Measurements from ENCODE around the gene TROAP.
"Not testable (repeated sequence)": the region's sequence is repeated elsewhere in the genome, so short reads cannot be mapped to it uniquely, and the experiment has no call there.

The TROAP gene, protein sequence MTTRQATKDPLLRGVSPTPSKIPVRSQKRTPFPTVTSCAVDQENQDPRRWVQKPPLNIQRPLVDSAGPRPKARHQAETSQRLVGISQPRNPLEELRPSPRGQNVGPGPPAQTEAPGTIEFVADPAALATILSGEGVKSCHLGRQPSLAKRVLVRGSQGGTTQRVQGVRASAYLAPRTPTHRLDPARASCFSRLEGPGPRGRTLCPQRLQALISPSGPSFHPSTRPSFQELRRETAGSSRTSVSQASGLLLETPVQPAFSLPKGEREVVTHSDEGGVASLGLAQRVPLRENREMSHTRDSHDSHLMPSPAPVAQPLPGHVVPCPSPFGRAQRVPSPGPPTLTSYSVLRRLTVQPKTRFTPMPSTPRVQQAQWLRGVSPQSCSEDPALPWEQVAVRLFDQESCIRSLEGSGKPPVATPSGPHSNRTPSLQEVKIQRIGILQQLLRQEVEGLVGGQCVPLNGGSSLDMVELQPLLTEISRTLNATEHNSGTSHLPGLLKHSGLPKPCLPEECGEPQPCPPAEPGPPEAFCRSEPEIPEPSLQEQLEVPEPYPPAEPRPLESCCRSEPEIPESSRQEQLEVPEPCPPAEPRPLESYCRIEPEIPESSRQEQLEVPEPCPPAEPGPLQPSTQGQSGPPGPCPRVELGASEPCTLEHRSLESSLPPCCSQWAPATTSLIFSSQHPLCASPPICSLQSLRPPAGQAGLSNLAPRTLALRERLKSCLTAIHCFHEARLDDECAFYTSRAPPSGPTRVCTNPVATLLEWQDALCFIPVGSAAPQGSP

DNA sequence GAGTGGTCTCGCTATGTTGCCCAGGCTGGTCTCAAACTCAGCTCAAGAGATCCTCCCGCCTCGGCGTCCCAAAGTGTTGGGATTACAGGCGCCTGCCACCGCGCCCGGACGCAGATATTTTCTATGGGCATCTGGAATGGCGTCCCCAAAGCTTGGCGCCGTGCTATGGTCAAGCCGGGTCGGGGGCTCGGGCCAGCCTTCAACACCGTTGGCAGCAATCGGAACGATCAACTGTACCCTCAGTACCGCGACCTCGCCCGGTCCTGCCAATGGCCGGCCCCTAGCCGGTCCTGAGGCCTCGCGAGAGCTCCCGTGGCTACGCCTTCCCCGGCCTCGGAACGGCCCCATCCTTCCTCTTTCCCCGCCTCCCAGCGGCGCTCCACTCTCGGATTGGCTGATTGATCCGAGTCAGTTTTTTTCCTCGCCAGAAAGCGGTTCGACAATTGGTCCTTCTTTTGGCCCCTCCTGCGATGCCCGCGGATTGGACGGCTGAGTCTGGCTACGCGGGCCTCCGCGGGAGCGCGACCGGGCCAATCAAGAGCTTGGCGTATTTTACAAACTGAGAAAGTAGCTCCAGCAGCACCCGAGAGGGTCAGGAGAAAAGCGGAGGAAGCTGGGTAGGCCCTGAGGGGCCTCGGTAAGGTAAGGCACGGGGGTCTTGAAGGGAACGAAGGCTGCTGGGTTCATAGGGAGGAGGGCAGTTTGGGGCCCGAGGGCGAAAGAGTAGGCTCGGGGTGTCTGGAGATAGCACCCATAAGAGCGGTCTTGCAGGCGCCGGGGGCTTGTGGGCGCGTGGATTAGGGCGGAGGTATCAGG is at the start of gene TROAP:
TSS of gene TROAP (plus strand) at position 548 of the 816 bp plus-strand sequence. CDS start 354 bp downstream, outside the sequence.
- Histone ChIP-seq H3K27me3 (ENCODE audit: control insufficient read depth, insufficient read depth, low read length) (no peaks in the 10 kb centered on the region), H3K36me3 (ENCODE audit: control insufficient read depth, insufficient read depth, low read length) (peaks cover 13% of the 10 kb centered on the region), H3K27ac (ENCODE audit: low read length) (no peak within 1 kb of the TSS), H3K4me3 (ENCODE audit: low read length) (peak within 1 kb of the TSS; percentile 68; the same call in 1 of the 2 replicates), H3K4me1 (ENCODE audit: control insufficient read depth, insufficient read depth, low read length) (0 out of 2 replicates have a peak, but pooled peaks cover 1% of the 10 kb centered on the region), H3K9me3 (ENCODE audit: control insufficient read depth, insufficient read depth, low read length) (no peaks in the 10 kb centered on the region)
- peak; percentile 96 for DNase-seq (ENCODE audit: low read depth, low spot score)
- no CpG with 5 or more reads among the region's 65 CpGs for WGBS (ENCODE audit: insufficient coverage, insufficient read length)

DNA sequence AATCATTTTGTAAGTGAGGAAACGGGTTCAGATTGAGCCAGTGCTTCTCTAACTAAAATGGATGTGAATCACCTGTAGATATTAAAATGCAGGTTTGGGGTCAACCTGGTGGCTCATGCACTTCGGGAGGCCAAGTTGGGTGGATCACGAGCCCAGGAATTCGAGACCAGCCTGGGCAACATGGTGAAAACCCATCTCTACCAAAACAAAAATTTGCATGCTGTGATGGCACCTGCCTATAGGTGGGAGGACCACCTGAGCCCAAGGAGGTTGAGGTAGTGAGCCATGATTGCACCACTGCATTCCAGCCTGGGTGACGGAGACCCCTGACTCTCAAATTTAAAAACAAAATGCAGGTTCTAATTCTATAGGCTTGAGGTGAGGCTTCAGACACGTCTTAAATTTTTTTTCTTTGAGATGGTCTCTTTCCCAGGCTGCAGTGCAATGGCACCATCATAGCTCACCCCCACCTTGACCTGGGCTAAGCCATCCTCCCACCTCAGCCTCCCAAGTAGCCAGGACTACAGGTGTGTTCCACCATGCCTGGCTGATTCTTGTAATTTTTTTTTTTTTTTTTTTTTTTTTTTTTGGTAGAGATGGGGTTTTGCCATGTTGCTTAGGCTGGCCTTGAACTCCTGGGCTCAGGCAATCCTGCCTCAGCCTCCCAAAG is 49.2 kb upstream of the TROAP start:
- WGBS (ENCODE audit: insufficient coverage, insufficient read length): no CpG with 5 or more reads among the region's 6 CpGs

DNA sequence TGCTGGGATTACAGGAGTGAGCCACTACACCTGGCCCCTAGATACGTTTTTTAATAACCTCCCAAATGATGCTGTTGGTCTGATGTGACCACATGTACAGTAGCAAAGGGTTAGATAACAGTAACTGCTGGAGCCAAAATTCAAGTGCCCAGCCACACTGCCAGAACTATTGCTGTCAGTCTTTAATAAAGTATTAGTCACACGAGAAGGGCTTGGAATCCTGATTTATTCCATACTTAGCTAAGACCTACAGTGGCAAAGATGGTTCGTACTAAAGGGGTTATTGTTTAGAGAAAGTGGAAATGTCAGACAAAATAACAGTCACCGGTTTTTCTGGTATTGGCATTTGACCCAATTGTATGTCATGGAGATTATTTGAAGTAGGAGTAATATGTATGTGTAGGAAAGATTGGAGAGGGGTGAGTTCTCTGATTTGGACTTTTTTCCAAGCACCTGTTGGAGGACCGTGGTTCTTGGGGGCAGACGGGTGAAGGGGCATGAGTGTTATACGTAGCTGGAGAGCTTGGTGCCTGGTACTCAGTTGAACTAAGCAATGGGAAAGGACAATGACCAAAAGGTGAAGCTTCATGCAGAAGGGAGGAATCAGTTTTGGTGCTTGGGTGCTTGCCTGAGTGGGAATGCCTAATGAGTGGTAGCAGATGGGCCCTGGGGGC is 48.5 kb upstream of the TROAP start:
- peaks cover 17% of the 10 kb centered on the region for H3K36me3 ChIP-seq (ENCODE audit: control insufficient read depth, insufficient read depth, low read length)
- no peaks in the 10 kb centered on the region; the same call in 1 of the 2 replicates for H3K27me3 ChIP-seq (ENCODE audit: control insufficient read depth, insufficient read depth, low read length)
- H3K4me1 ChIP-seq (ENCODE audit: control insufficient read depth, insufficient read depth, low read length): 0 out of 2 replicates have a peak, but pooled peaks cover under 1% of the 10 kb centered on the region
- no peak overlapping the region for H3K4me3 ChIP-seq (ENCODE audit: low read length)
- no peaks in the 10 kb centered on the region for H3K9me3 ChIP-seq (ENCODE audit: control insufficient read depth, insufficient read depth, low read length)
- H3K27ac ChIP-seq (ENCODE audit: low read length): no peak overlapping the region
- no peak for DNase-seq (ENCODE audit: low read depth, low spot score)
- no CpG with 5 or more reads among the region's 7 CpGs for WGBS (ENCODE audit: insufficient coverage, insufficient read length)

More for the DNA sequence above, 49.2 kb upstream of the TROAP start:
- H3K4me1 ChIP-seq (ENCODE audit: control insufficient read depth, insufficient read depth, low read length): no peaks in the 10 kb centered on the region
- no peak for DNase-seq (ENCODE audit: low read depth, low spot score)
- no peak overlapping the region for H3K27ac ChIP-seq (ENCODE audit: low read length)
- H3K36me3 ChIP-seq (ENCODE audit: control insufficient read depth, insufficient read depth, low read length): peaks cover 20% of the 10 kb centered on the region
- no peak overlapping the region for H3K4me3 ChIP-seq (ENCODE audit: low read length)
- H3K27me3 ChIP-seq (ENCODE audit: control insufficient read depth, insufficient read depth, low read length): no peaks in the 10 kb centered on the region; the same call in 1 of the 2 replicates
- no peaks in the 10 kb centered on the region for H3K9me3 ChIP-seq (ENCODE audit: control insufficient read depth, insufficient read depth, low read length)

DNA sequence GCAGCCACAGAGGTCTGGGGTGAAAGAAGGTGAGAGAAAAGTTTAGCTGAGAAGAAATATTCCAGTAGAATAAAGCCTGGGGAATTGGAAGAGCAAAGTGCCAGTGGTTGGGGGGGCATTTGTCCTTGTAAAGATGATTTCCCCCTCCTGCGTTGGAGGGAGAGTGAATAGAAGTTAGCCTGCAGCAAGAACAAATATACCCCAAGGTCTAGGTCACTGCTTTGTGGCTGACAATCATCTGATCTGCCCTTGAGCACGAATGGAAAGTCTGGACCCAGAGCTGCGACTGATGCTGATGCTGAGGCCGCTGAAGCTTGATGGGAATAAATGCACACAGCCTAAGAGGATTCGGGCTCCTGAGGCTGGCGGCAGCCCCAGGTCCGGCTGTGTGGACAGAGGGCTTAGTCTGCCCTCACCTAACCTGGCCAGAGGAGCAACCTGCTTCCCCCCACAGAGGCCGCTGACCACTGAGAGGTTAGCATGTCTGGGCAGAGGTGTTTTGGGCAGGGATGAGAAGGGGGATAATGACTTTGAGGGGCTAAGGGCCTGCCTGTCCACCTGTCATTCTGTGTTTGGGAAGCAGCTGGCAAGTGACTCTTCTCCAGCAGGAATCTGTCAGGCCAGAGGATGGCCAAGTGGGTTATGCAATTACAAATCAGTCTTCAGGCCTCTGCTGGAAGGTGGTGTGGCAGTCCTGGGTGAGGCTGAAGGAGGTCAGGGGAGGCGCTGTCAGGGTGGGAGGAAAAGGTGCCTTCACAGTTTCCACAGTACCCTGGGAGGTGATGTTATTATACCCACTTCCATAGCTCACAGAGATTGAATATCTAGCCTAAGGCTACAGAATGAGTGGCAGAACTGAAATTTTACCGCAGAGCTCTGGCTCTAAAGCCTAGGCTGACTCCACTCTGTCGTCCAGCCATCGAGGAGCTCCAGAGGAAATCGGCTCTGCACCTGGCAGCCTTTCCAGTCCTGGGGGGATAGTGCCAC is 46.5 kb upstream of the TROAP start:
- no peak overlapping the region for H3K4me3 ChIP-seq (ENCODE audit: low read length)
- H3K27ac ChIP-seq (ENCODE audit: low read length): no peak overlapping the region
- H3K27me3 ChIP-seq (ENCODE audit: control insufficient read depth, insufficient read depth, low read length): no peaks in the 10 kb centered on the region; the same call in 1 of the 2 replicates
- WGBS (ENCODE audit: insufficient coverage, insufficient read length): no CpG with 5 or more reads among the region's 13 CpGs
- H3K4me1 ChIP-seq (ENCODE audit: control insufficient read depth, insufficient read depth, low read length): 0 out of 2 replicates have a peak, but pooled peaks cover 2% of the 10 kb centered on the region
- H3K36me3 ChIP-seq (ENCODE audit: control insufficient read depth, insufficient read depth, low read length): peaks cover 5% of the 10 kb centered on the region; the same call in 1 of the 2 replicates
- DNase-seq (ENCODE audit: low read depth, low spot score): no peak
- H3K9me3 ChIP-seq (ENCODE audit: control insufficient read depth, insufficient read depth, low read length): no peaks in the 10 kb centered on the region

DNA sequence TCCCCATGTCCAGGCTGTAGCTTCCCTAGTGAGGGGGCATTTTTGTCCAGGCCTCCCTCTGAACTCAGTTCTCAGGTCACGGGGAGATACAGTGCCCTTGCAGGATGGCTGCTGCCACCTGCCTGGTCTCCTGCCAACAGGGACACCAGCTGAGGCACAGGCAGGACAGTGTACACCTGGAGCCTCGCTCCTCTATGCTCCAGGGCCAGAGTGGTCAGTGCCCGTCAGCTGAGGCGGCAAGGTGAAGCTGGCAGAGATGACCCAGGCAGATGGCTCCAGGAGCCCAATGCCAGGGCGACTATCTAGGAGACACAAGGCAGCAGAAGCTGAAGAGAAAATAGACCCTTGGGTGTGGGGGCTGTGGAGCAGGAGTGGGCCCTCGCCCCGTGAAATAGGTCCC is 45.6 kb upstream of the TROAP start:
- no peaks in the 10 kb centered on the region for H3K9me3 ChIP-seq (ENCODE audit: control insufficient read depth, insufficient read depth, low read length)
- no peak for DNase-seq (ENCODE audit: low read depth, low spot score)
- 0 out of 2 replicates have a peak, but pooled peaks cover 2% of the 10 kb centered on the region for H3K4me1 ChIP-seq (ENCODE audit: control insufficient read depth, insufficient read depth, low read length)
- H3K27ac ChIP-seq (ENCODE audit: low read length): no peak overlapping the region
- peaks cover 4% of the 10 kb centered on the region; the same call in 1 of the 2 replicates for H3K36me3 ChIP-seq (ENCODE audit: control insufficient read depth, insufficient read depth, low read length)
- no peak overlapping the region for H3K4me3 ChIP-seq (ENCODE audit: low read length)
- H3K27me3 ChIP-seq (ENCODE audit: control insufficient read depth, insufficient read depth, low read length): no peaks in the 10 kb centered on the region; the same call in 1 of the 2 replicates
- WGBS (ENCODE audit: insufficient coverage, insufficient read length): no CpG with 5 or more reads among the region's 7 CpGs

DNA sequence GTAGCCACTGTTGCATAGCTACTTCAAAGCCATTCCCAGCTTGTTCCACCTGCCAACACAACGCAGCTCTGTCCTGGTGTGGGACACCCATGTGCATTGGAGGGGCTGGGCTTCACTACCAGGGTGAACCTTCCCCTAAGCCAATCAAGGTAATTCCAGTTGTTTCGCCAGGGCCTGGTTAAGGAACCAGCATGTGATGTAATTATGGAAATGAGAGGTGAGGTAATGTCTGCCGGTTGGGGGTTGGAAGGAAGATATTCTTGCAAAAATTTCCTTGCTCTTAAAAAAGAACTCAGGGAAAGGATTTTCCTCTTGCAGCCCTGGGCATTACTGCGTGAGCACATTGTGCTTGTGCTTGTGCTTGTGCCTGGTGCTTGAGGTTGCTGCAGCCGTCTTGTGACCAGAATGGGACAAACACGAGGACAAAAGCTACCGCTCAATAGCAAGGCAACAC is 43.3 kb upstream of the TROAP start:
- Histone ChIP-seq H3K27me3 (ENCODE audit: control insufficient read depth, insufficient read depth, low read length) (no peaks in the 10 kb centered on the region; the same call in 1 of the 2 replicates), H3K4me1 (ENCODE audit: control insufficient read depth, insufficient read depth, low read length) (0 out of 2 replicates have a peak, but pooled peaks cover 2% of the 10 kb centered on the region), H3K36me3 (ENCODE audit: control insufficient read depth, insufficient read depth, low read length) (no peaks in the 10 kb centered on the region), H3K27ac (ENCODE audit: low read length) (no peak overlapping the region), H3K4me3 (ENCODE audit: low read length) (no peak overlapping the region), H3K9me3 (ENCODE audit: control insufficient read depth, insufficient read depth, low read length) (no peaks in the 10 kb centered on the region)
- no CpG with 5 or more reads among the region's 7 CpGs for WGBS (ENCODE audit: insufficient coverage, insufficient read length)
- DNase-seq (ENCODE audit: low read depth, low spot score): no peak

DNA sequence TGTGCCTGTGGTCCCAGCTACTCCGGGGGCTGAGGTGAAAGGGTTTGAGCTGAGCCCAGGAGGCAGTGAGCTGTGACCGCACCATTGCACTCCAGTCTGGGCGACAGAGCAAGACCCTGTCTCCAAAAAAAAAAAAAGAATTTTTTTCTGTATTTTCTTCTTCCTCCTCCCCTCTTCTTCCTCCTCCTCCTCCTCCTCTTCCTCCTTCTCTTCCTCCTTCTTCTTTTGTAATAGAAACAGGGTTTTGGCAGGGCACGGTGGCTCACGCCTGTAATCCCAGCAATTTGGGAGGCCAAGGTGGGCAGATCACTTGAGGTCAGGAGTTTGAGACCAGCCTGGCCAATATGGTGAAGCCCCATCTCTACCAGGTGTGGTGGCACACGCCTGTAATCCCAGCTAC is 42.5 kb upstream of the TROAP start:
- H3K4me1 ChIP-seq (ENCODE audit: control insufficient read depth, insufficient read depth, low read length); H3K27ac ChIP-seq (ENCODE audit: low read length); H3K9me3 ChIP-seq (ENCODE audit: control insufficient read depth, insufficient read depth, low read length); DNase-seq (ENCODE audit: low read depth, low spot score); H3K4me3 ChIP-seq (ENCODE audit: low read length); H3K36me3 ChIP-seq (ENCODE audit: control insufficient read depth, insufficient read depth, low read length); H3K27me3 ChIP-seq (ENCODE audit: control insufficient read depth, insufficient read depth, low read length): not testable (repeated sequence)
- no CpG with 5 or more reads among the region's 6 CpGs for WGBS (ENCODE audit: insufficient coverage, insufficient read length)

DNA sequence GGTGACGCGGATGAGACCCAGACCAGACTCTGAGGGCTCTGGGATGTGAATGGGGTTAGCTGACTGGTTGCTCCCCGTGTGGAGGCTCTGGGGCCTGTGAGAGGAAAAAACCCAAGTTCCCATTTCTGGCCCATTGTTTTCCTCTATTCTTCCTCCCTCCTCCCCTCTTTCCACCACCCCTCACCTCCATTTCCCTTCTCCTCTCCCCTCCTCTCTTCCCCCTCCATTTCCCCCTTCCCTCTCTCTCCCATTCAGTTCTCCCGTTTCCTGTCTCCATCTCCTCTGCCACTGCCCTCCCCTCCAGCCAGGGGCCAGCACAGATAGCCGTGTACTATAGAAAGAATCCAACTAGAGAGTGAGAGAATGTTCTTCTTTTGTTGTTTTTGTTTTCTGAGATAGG is 40.8 kb upstream of the TROAP start:
- Histone ChIP-seq H3K9me3 (ENCODE audit: control insufficient read depth, insufficient read depth, low read length) (no peaks in the 10 kb centered on the region), H3K27ac (ENCODE audit: low read length) (no peak overlapping the region), H3K4me1 (ENCODE audit: control insufficient read depth, insufficient read depth, low read length) (0 out of 2 replicates have a peak, but pooled peaks cover 2% of the 10 kb centered on the region), H3K36me3 (ENCODE audit: control insufficient read depth, insufficient read depth, low read length) (no peaks in the 10 kb centered on the region), H3K27me3 (ENCODE audit: control insufficient read depth, insufficient read depth, low read length) (no peaks in the 10 kb centered on the region), H3K4me3 (ENCODE audit: low read length) (no peak overlapping the region)
- 100% methylated on average over 1 of the region's 5 CpGs for WGBS (ENCODE audit: insufficient coverage, insufficient read length)
- no peak for DNase-seq (ENCODE audit: low read depth, low spot score)
